Measurements from ENCODE around the gene TMEM255B. TPM values are rescaled to one million over a fixed set of nuclear protein-coding genes. Genes with fewer than 3 reads are reported as not detected.

Gene TMEM255B
- total RNA-seq, 1 experiment from 2014 or later: 4.7 TPM

GRCh38 chr13:113770937-113771336 is 11.9 kb downstream of the TMEM255B start:
- H3K4me3 Mint-ChIP-seq: no peak overlapping the region
- no peaks in the 10 kb centered on the region for H3K27me3 Mint-ChIP-seq (ENCODE audit: low read depth)
- DNase-seq (ENCODE audit: low spot score): no peak
- peaks cover 4% of the 10 kb centered on the region; the same call in 1 of the 2 replicates for H3K4me1 Mint-ChIP-seq
- peaks cover 10% of the 10 kb centered on the region for H3K9me3 Mint-ChIP-seq
- ChIA-PET CTCF (no interaction called here), POLR2A (no interaction called here)
- H3K36me3 Mint-ChIP-seq: no peaks in the 10 kb centered on the region; the same call in 1 of the 2 replicates
- no peak for ATAC-seq
- TF ChIP-seq, protein P1, sequence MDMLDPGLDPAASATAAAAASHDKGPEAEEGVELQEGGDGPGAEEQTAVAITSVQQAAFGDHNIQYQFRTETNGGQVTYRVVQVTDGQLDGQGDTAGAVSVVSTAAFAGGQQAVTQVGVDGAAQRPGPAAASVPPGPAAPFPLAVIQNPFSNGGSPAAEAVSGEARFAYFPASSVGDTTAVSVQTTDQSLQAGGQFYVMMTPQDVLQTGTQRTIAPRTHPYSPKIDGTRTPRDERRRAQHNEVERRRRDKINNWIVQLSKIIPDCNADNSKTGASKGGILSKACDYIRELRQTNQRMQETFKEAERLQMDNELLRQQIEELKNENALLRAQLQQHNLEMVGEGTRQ (CRISPR knock-in tag; IDR thresholded peaks at IDR 0.05): no peak
- no peak overlapping the region for H3K27ac Mint-ChIP-seq

- DNase-seq (ENCODE audit: low spot score) (no peak), ATAC-seq (no peak)
- no peak for TF ChIP-seq ZNF671 (CRISPR knock-in tag; IDR thresholded peaks at IDR 0.05)
- no peak for TF ChIP-seq E2F5 (CRISPR knock-in tag; IDR thresholded peaks at IDR 0.05)
- TF ChIP-seq, protein P2, sequence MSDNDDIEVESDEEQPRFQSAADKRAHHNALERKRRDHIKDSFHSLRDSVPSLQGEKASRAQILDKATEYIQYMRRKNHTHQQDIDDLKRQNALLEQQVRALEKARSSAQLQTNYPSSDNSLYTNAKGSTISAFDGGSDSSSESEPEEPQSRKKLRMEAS (CRISPR knock-in tag; IDR thresholded peaks at IDR 0.05): no peak
- TF ChIP-seq PRRX2 (CRISPR knock-in tag; IDR thresholded peaks at IDR 0.05): no peak
- TF ChIP-seq ATF6 (CRISPR knock-in tag; IDR thresholded peaks at IDR 0.05): no peak
- TF ChIP-seq HMGXB4 (CRISPR knock-in tag; IDR thresholded peaks at IDR 0.05): no peak
- TF ChIP-seq ZBTB21 (CRISPR knock-in tag; IDR thresholded peaks at IDR 0.05; ENCODE audit: borderline replicate concordance): no peak
- no peak for TF ChIP-seq RELA (CRISPR knock-in tag; IDR thresholded peaks at IDR 0.05; ENCODE audit: borderline replicate concordance)
- TF ChIP-seq ATF1 (CRISPR knock-in tag; IDR thresholded peaks at IDR 0.05): no peak
- no peak for TF ChIP-seq ESRRA (CRISPR knock-in tag; IDR thresholded peaks at IDR 0.05; ENCODE audit: borderline replicate concordance)
- no peak for TF ChIP-seq HMGA2 (CRISPR knock-in tag; IDR thresholded peaks at IDR 0.05)
- no peak for TF ChIP-seq ZBTB43 (CRISPR knock-in tag; IDR thresholded peaks at IDR 0.05)
- no peak for TF ChIP-seq OVOL2 (CRISPR knock-in tag; IDR thresholded peaks at IDR 0.05; ENCODE audit: borderline replicate concordance)
- TF ChIP-seq, protein P3, sequence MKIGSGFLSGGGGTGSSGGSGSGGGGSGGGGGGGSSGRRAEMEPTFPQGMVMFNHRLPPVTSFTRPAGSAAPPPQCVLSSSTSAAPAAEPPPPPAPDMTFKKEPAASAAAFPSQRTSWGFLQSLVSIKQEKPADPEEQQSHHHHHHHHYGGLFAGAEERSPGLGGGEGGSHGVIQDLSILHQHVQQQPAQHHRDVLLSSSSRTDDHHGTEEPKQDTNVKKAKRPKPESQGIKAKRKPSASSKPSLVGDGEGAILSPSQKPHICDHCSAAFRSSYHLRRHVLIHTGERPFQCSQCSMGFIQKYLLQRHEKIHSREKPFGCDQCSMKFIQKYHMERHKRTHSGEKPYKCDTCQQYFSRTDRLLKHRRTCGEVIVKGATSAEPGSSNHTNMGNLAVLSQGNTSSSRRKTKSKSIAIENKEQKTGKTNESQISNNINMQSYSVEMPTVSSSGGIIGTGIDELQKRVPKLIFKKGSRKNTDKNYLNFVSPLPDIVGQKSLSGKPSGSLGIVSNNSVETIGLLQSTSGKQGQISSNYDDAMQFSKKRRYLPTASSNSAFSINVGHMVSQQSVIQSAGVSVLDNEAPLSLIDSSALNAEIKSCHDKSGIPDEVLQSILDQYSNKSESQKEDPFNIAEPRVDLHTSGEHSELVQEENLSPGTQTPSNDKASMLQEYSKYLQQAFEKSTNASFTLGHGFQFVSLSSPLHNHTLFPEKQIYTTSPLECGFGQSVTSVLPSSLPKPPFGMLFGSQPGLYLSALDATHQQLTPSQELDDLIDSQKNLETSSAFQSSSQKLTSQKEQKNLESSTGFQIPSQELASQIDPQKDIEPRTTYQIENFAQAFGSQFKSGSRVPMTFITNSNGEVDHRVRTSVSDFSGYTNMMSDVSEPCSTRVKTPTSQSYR (CRISPR knock-in tag; IDR thresholded peaks at IDR 0.05): no peak
- no peak for TF ChIP-seq EMX1 (CRISPR knock-in tag; IDR thresholded peaks at IDR 0.05)
- TF ChIP-seq MLX (CRISPR knock-in tag; IDR thresholded peaks at IDR 0.05): no peak
- TF ChIP-seq TEAD1 (CRISPR knock-in tag; IDR thresholded peaks at IDR 0.05): no peak
- no peak for TF ChIP-seq TEAD4 (CRISPR knock-in tag; IDR thresholded peaks at IDR 0.05)
- TF ChIP-seq SOX15 (CRISPR knock-in tag; IDR thresholded peaks at IDR 0.05): no peak
- H3K36me3 Mint-ChIP-seq: no peaks in the 10 kb centered on the region; the same call in 1 of the 2 replicates
- H3K27ac Mint-ChIP-seq: no peak overlapping the region
- H3K4me1 Mint-ChIP-seq: no peaks in the 10 kb centered on the region
- H3K4me3 Mint-ChIP-seq: no peak overlapping the region
- H3K9me3 Mint-ChIP-seq: peaks cover 10% of the 10 kb centered on the region
- CTCF ChIA-PET: no interaction called here
- POLR2A ChIA-PET: no interaction called here
- no peaks in the 10 kb centered on the region for H3K27me3 Mint-ChIP-seq (ENCODE audit: low read depth)
Observed at GRCh38 chr13:113771709-113772331, 12.8 kb downstream of the TMEM255B start.
